Dedifferentiated amniotic fluid mesenchymal stem cell (primary cell): ENCODE measurements around the gene TNS1.

Experiments
- DNase-seq: peaks from one replicate; pipeline ENCODE4 v3.0.0-alpha.2; 2016; ENCODE audit errors: extremely low spot score

The TNS1 gene

GRCh38 chr2:217777906-217778305 lies 224.9 kb downstream of the TNS1 start:
- no peak for DNase-seq

DNA sequence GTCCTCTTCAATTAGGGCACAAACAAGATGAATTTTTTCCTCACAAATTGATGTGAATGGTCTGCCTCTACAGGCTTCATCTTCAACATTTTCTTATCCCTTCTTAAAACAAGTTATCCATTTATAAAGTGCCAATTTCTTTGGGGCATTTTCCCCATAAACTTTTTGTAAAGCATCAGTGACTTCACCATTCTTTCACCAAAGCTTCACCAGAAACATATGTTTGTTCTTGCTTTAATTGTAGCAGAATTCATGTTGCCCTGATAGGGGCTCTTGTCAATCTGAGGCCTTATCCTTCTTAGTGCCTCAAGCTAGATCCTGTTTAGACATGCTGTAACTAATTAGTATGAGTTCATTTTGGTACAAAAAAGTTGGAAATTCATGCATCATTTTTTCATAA lies 226.2 kb downstream of the TNS1 start:
- DNase-seq, result no peak

- DNase-seq, result no peak
Measured at GRCh38 chr2:217775920-217776503, 226.8 kb downstream of the TNS1 start.

DNA sequence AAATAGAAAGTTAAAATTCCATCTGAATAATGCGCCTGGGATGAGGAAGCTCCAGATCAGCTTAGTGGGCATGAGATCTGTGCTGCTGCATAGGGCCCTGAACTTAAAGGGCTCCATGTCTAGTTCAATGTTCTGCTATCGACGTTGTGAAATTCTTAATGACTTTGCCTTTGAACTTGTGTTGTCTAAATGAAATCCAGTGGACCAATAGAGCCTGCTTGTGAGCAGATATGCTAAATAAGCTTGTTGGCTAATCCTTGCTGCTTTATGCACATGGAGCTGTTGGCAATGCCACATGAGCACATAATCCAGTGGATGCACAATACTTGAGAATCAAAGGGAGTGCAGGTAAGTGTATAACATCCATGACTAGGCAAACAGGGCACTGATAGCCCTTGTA lies 228.6 kb downstream of the TNS1 start:
- DNase-seq, result no peak

GRCh38 chr2:217773539-217773938 lies 229.3 kb downstream of the TNS1 start:
- DNase-seq, result no peak

DNA sequence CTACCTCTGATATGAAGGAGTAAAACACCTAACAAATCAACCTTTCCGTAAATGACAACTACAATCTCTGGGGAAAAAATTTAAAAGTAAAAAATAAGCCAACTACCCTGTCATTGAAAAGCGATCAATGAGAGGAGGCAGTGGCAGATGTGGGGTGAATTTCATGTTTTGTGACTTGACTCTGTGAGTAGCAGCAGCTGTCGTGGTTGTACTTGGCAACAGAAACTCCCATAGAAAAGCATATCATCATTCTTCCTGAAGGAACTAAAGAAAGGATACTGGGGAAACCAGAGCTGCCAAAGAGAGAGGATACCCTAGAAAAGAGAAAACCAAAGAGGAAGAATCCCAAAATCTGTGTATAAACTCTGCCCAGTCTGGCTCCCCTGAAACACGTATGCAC lies 236.4 kb downstream of the TNS1 start:
- no peak for DNase-seq

DNA sequence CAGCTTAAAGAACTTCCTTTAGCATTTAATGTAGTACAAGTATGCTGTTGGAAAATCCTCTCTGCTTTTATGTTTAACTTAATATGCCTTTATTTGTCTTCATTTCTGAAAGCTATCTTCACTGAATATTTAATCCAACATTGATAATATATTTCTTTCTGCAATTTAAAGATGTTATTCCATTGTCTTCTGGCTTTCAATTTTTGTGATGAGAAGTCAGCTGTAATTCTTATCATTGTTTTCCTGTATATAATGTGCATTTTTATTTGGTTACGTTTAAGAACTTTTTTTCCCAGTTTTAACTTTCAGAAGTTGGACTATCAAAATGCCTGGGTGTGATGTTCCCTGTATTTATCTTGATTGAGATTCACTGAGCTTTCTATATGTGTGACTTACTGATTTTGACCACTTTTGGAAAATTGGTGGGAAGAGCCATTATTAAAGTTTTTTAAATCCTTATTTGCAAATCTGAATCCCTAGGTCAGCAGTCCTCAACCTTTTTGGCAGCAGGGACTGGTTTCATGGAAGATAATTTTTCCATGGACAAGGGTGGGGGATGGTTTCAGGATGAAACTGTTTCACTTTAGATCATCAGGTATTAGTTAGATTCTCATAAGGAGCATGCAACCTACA lies 241.0 kb downstream of the TNS1 start:
- DNase-seq, result no peak

DNA sequence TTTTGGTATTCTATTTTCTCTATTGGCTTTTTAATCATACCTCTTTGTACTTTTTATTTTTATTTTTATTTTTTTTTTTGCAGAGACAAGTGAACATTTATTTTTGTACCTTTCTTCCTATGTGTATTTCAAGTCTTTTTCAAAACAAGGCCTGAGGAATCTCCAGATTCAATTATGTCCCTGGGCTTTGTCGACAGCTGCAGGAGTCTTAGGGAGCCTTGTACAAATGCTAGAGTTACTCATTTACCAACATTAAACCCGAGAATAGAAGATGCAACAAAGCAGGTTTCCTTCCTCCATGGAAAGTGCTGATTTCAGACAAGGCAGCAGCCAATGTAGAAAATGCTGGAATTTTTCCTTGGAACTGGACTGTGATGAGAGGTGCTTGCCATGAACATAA lies 242.8 kb downstream of the TNS1 start:
- no peak for DNase-seq

DNA sequence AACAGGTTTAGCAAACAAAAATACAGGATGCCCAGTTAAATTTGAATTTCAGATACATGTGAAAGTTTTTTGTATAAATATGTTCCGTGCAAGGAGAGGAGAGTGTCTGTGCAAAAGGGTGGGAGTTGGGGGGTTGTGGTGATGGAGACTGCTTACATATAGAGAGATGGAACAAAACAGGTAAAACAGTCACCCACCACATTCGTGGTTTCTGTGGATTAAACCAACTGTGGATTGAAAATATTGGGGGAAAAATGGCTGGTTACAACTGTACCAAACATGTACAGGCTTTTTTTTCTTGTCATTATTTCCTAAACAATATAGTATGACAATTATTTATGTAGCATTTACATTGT lies 245.7 kb downstream of the TNS1 start:
- DNase-seq, result no peak

DNA sequence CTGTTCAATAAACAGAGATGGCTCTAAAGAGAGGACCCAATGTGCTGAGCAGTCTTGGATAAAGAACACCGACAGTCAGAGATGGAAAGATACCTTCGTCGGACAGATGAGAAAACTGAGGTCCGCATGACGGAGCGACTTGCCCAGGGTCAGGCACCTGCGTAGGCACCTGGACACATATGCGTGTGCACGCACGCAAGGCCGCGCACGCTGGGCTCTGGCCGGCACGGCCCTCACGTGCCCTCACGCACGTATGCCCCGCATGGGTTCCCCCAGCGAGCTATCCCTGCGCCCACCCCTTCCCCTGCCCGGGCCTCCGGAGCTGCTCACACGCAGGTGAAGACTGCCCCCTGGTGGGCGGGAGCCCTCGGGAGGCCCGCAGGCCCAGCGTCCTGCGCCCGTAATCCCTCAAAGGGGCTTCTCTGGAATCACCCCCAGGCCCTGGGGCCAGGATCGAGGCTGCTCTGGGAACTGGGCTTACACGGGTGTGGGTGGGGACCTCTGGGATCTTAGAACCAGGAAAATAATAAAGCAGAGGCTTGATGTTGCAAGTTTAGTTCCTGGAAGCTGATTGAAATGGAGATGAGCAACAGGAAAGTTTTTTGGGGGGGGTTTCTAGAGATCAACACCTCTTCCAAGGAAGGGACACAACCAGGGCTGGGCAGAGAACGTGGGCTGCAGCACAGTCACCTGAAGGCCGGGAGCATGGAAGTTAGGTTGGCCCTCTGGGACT lies 246.3 kb downstream of the TNS1 start:
- DNase-seq, result peak; percentile 31

DNA sequence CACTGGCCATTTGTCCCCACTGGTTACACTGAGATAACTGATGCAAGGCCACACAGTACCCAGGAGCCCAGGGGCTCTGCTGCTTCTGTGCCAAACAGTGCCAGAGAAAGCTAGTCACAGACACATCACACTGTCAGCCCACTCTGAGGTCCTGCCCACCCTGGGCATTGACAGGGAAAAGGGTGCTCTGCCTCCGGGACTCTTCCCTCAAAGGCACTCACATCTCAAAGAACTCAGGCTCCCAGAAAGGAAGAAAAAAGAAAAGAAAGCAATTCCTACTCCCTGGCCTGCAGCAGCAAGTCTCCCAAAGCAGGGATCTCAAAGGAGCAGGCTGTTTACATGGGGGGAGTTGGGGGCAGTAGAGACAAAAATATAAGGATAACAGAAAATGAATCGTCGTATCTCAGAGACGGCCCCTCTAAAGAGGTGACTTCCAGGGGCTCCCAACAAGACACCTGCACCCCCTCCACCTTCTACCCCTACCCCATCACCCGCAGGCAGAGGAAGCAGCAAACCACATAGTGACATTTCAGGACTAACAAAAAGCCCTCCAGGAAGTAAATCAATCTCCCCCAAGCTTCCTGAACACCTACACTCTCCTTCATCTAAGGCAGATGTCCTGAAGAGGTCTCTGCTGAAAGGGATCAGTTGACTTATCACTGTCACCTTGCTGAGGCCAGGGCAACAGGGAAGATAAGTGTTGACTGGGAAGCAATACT lies 247.6 kb downstream of the TNS1 start:
- DNase-seq, result no peak

GRCh38 chr2:217753460-217754200 lies 249.2 kb downstream of the TNS1 start:
- peak; percentile 89 for DNase-seq

DNA sequence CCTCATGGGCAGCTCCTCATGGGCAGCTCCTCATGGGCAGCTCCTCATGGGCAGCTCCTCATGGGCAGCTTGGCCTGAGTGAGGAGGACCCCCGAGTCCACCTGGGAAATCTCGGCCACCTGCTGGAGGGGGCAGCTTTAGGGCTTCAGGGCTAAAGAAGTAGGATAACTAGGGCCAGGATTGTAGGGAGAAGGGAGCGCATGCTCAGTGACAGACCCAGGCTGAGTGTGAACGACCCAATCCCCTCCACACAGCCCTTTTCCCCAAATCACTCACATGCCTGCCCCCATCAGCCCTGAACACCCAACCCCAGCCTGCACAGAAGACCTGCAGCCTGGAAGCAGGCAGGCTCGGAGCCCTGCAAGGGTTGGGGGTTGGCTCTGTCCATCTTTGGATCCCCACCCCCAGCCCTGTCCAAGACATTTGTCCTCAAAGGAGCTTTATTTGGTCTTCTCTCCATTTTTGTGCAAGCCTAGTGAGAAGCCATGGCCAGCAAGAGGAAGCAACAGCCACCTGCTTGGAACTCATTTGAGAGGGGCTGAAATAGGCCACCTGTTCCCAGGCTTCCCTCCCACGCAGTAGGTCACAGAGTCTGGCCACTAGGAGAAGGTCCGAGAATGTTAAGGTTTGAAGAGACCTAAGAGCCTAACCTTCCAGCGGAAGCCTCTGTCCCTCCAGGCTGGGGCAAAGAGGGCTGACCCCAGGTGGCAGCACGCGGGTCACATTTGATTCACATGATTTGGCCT lies 249.9 kb downstream of the TNS1 start:
- DNase-seq, result no peak

DNA sequence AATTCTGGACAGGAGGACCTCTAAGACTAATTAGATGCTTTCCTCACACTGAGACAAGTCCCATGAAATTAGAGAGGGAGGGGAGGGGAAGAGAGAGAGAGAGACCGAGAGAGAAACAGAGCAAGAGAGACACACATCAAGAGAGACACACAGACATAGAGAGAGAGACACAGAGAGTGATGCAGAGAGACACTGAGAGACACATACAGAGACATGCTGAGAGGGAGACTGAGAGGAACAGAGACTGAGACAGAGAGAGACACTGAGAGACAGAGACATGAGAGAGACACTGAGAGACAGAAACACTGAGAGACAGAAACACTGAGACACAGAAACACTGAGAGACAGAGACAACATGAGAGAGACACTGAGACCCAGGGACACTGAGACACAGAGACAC lies 250.8 kb downstream of the TNS1 start:
- no peak for DNase-seq

DNA sequence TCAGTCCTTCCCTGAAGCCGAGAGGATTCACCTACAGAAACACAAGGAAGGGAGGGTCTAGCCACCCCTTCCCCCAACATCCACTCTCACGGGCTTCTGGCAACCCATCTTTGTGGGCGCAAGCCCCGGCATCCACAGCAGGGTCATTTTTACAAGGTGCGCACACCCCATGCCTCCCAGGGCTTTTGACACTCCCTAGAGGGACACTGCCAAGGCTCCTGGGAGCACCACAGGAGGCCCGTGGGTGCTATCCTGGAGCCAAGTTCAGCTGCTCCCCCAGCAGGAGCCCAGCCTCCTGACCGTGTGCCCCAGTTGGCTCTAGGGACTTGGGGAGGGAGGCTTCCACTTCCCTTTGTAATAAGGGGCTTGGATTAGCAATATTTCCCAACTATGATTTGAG lies 251.6 kb downstream of the TNS1 start:
- no peak for DNase-seq
